Smooth muscle cell (in vitro differentiated cells): ENCODE data around the gene KCNIP3. TPM values are rescaled to one million over a fixed set of nuclear protein-coding genes. Genes with fewer than 3 reads are reported as not detected.

Experiments used
- DNase-seq: peaks from one replicate; lab custom pipeline; 2025; ENCODE audit not compliant: unreplicated experiment; lab: John Stamatoyannopoulos, UW
- H2AFZ ChIP-seq: fragments of 200-600 bp; sonication (generic); 2 replicates; pipeline ENCODE4 v1.6.0; 2016; ENCODE audit warnings: antibody characterized with exemption, low read depth, mild to moderate bottlenecking
- H3F3A ChIP-seq: fragments of 200-600 bp; sonication (generic); 2 replicates; pipeline ENCODE4 v1.6.0; 2017; ENCODE audit warnings: antibody characterized with exemption, low read depth
- H3K27ac ChIP-seq: fragments of 200-600 bp; sonication (generic); 2 replicates; pipeline ENCODE4 v1.5.1; 2016; ENCODE audit warnings: low read depth, mild to moderate bottlenecking
- H3K27me3 ChIP-seq: fragments of 200-600 bp; sonication (generic); 2 replicates; pipeline ENCODE4 v1.6.1; 2016; ENCODE audit warnings: low read depth, mild to moderate bottlenecking
- H3K36me3 ChIP-seq: fragments of 200-600 bp; sonication (generic); 2 replicates; pipeline ENCODE4 v1.5.1; 2016; ENCODE audit warnings: low read depth
- H3K4me1 ChIP-seq: fragments of 200-600 bp; sonication (generic); 2 replicates; pipeline ENCODE4 v1.5.1; 2016; ENCODE audit warnings: low read depth
- H3K4me2 ChIP-seq: fragments of 200-600 bp; sonication (generic); 2 replicates; pipeline ENCODE4 v1.6.0; 2016; ENCODE audit warnings: mild to moderate bottlenecking
- H3K4me3 ChIP-seq: fragments of 200-600 bp; sonication (generic); 2 replicates; pipeline ENCODE4 v1.5.1; 2016; ENCODE audit warnings: mild to moderate bottlenecking
- H3K79me2 ChIP-seq: fragments of 200-600 bp; sonication (generic); 2 replicates; pipeline ENCODE4 v1.6.0; 2016; ENCODE audit warnings: low read depth, mild to moderate bottlenecking
- H3K9ac ChIP-seq: fragments of 200-600 bp; sonication (generic); 2 replicates; pipeline ENCODE4 v1.6.0; 2016; ENCODE audit warnings: low read depth
- H3K9me3 ChIP-seq: fragments of 200-600 bp; sonication (generic); replicated peaks from 2 replicates; pipeline ENCODE4 v1.5.1; 2016; ENCODE audit warnings: low read depth
- H4K20me1 ChIP-seq: fragments of 200-600 bp; sonication (generic); 2 replicates; pipeline ENCODE4 v1.6.0; 2016; ENCODE audit warnings: low read depth
- WGBS: methylation state at CpG from one replicate; pipeline ENCODE4 v1.1.7; 2016; ENCODE audit warnings: low lambda C conversion rate; 5-methylcytosine and 5-hydroxymethylcytosine counted together
- polyA plus RNA-seq: library from polyadenylated mRNA; unstranded; fragments of >200 nt; fragmentation: Nextera tagmentation; extraction: Ambion mirVana; gene quantifications from 2 replicates; pipeline ENCODE4 v1.2.1, GENCODE V29; 2016
- total RNA-seq: library from RNA; depleted of rRNA; stranded (reverse); fragments of >200 nt; gene quantifications from 2 replicates; pipeline ENCODE4 v1.2.3, GENCODE V29; 2014
- TF ChIP-seq, protein P1 (sequence below): fragments of 200-600 bp; sonication (generic); IDR thresholded peaks from 2 replicates; pipeline ENCODE4 v1.5.1; 2017; ENCODE audit warnings: borderline replicate concordance, mild to moderate bottlenecking, antibody characterized with exemption; ENCODE audit not compliant: insufficient read depth, poor library complexity, severe bottlenecking

KCNIP3 gene
- total and polyA plus RNA-seq, 2 experiments from 2014 or later: 1.1 to 7.6 TPM

DNA sequence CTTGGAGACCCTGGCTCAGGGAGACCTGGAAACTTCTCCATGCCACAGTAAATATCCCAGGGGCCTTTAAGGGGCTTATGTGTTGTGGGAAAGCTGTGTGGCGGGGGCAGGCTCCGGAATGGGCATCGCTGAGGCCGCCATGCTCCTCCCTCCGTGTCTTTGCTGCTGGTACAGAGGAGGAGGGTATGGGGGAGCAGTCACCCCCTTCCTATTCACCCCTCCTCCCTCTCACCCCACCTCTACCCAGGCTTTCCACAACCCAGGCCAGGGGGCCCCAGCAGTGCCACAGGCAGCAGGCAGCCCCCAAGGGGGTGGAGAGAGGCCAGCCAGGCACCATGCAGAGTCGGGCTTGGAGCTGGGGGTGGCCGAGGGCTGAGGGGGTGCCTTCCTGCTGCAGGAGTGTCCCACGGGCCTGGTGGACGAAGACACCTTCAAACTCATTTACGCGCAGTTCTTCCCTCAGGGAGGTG is 77.3 kb downstream of the KCNIP3 start:
- Histone ChIP-seq H3K4me2 (no peak overlapping the region), H4K20me1 (no peaks in the 10 kb centered on the region), H3K9ac (no peak overlapping the region), H3K4me1 (no peaks in the 10 kb centered on the region), H3F3A (no peaks in the 10 kb centered on the region), H3K79me2 (no peaks in the 10 kb centered on the region), H2AFZ (no peak overlapping the region), H3K4me3 (no peak overlapping the region), H3K9me3 (no peaks in the 10 kb centered on the region), H3K36me3 (no peaks in the 10 kb centered on the region), H3K27ac (no peak overlapping the region), H3K27me3 (no peaks in the 10 kb centered on the region)
- TF ChIP-seq, protein P1, sequence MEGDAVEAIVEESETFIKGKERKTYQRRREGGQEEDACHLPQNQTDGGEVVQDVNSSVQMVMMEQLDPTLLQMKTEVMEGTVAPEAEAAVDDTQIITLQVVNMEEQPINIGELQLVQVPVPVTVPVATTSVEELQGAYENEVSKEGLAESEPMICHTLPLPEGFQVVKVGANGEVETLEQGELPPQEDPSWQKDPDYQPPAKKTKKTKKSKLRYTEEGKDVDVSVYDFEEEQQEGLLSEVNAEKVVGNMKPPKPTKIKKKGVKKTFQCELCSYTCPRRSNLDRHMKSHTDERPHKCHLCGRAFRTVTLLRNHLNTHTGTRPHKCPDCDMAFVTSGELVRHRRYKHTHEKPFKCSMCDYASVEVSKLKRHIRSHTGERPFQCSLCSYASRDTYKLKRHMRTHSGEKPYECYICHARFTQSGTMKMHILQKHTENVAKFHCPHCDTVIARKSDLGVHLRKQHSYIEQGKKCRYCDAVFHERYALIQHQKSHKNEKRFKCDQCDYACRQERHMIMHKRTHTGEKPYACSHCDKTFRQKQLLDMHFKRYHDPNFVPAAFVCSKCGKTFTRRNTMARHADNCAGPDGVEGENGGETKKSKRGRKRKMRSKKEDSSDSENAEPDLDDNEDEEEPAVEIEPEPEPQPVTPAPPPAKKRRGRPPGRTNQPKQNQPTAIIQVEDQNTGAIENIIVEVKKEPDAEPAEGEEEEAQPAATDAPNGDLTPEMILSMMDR: no peak
- WGBS: 89% methylated on average over 10 of the region's 11 CpGs
- DNase-seq: no peak

DNA sequence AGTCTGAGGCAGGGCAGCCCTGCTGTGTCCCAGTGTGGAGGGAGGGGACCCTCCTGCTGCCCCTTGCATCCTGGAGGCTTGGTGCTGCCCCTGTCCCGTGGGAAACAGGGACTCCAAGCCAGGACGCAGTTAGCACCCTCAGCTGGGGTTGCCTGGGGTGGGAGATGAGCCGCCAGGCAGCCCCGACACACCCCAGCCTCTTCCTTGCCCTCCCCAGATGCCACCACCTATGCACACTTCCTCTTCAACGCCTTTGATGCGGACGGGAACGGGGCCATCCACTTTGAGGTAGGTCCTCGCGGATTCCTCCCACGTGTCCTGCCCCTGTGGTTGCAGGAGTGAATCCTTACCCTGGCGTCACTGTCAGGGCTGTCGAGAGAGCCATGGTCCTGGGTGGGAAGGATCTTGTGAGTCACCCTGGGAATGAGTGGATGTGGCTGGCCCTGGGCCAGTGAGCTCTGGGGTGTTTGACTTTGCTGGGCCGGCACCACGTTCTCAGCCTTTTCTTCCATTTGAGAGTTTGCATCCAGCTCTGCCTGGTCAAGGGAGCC is 77.8 kb downstream of the KCNIP3 start:
- Histone ChIP-seq H4K20me1 (no peaks in the 10 kb centered on the region), H3K9me3 (no peaks in the 10 kb centered on the region), H3K4me1 (no peaks in the 10 kb centered on the region), H3K27ac (no peak overlapping the region), H3F3A (no peaks in the 10 kb centered on the region), H2AFZ (no peak overlapping the region), H3K79me2 (no peaks in the 10 kb centered on the region), H3K4me3 (no peak overlapping the region), H3K36me3 (no peaks in the 10 kb centered on the region), H3K9ac (no peak overlapping the region), H3K27me3 (no peaks in the 10 kb centered on the region), H3K4me2 (no peak overlapping the region)
- TF ChIP-seq, protein P1: no peak
- 84% methylated on average over 15 of the region's 15 CpGs for WGBS
- no peak for DNase-seq

DNA sequence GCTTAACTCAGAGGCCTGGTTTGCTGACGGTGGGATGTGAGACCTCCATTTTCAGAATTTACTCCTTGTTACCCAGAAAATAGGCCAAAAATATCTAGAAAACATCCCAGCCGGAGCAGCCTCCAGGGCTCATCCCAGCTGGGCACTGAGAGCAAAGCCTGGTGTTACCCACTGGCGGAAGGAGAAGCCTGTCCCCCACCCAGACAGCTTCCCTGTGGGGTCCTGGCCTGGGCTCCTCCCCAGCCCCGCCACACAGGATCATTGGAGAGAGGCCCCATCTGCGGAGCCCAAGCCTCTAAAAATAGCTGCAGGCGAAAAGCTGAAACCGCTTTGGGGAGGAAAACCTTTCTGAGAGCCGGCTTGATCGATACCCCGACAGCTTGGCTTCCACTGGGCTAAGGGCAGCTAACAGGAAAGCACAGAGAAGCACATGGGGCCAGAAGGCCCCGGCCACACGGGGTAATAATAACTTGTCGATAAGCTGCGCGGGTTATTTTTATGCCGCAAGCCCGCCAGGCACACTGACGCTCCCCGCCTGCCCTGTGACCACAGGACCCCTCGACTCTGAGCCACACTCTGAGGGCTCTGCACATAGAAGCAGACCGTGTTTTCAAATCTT is 78.5 kb downstream of the KCNIP3 start:
- whole genome bisulfite sequencing: 90% methylated on average over 21 of the region's 21 CpGs
- no peak overlapping the region for H3K9ac ChIP-seq
- TF ChIP-seq, protein P1: no peak
- no peak overlapping the region for H3K27ac ChIP-seq
- no peaks in the 10 kb centered on the region for H3F3A ChIP-seq
- H3K9me3 ChIP-seq: no peaks in the 10 kb centered on the region
- no peak overlapping the region for H2AFZ ChIP-seq
- no peak overlapping the region for H3K4me3 ChIP-seq
- H4K20me1 ChIP-seq: no peaks in the 10 kb centered on the region
- no peaks in the 10 kb centered on the region for H3K36me3 ChIP-seq
- no peak for DNase-seq
- H3K27me3 ChIP-seq: no peaks in the 10 kb centered on the region
- H3K4me1 ChIP-seq: no peaks in the 10 kb centered on the region
- no peaks in the 10 kb centered on the region for H3K79me2 ChIP-seq
- no peak overlapping the region for H3K4me2 ChIP-seq
